Measurements from ENCODE around the gene MRPL57. TPM values are rescaled to one million over a fixed set of nuclear protein-coding genes. Genes with fewer than 3 reads are reported as not detected.

The MRPL57 gene
- polyA plus RNA-seq, 3 donors from 2014 or later, result 30.4 to 50.7 (median 44.3) TPM

Other genes starting within 250 kb of the MRPL57 start
- 1 to 10 TPM in 2 of 3 donors, under 1 TPM in 1; 0.59 to 1.8 (median 1.3) TPM for gene LATS2, start 115.1 kb upstream of the MRPL57 start, polyA plus RNA-seq
- 100 to 1,000 TPM; 262 to 427 (median 316) TPM for gene SAP18, start 36.5 kb upstream of the MRPL57 start, polyA plus RNA-seq
- under 1 TPM in 2 of 3 donors, not detected in 1; 0.75 to 0.99 TPM for gene SKA3, start 106 bp upstream of the MRPL57 start, polyA plus RNA-seq

All from immature natural killer cell (primary cell).